Transverse colon (tissue), 4 donors: ENCODE data around the gene EXO5. TPM values are rescaled to one million over a fixed set of nuclear protein-coding genes. Genes with fewer than 3 reads are reported as not detected.

Experiments used
- DNase-seq: peaks from one replicate; pipeline ENCODE4 v3.0.0-alpha.2; 2019
- H3K27ac ChIP-seq, 4 donors: fragments of 200-600 bp; sonication (generic); 2 replicates each; pipeline ENCODE4 v1.5.1; 2016 to 2018; ENCODE audit warnings: inconsistent platforms in 4 of 4
- H3K27me3 ChIP-seq: fragments of 200-600 bp; sonication (generic); 2 replicates; pipeline ENCODE4 v1.5.1; 2017; ENCODE audit warnings: inconsistent platforms
- H3K36me3 ChIP-seq, 4 donors: fragments of 200-600 bp; sonication (generic); 2 replicates each; pipeline ENCODE4 v1.5.1; 2017 to 2019; ENCODE audit warnings: inconsistent platforms in 4 of 4
- H3K4me1 ChIP-seq, 4 donors: fragments of 200-600 bp; sonication (generic); 2 replicates each; pipeline ENCODE4 v1.5.1; 2017 to 2020; ENCODE audit warnings: inconsistent platforms in 4 of 4
- H3K4me3 ChIP-seq, 4 donors: fragments of 200-600 bp; sonication (generic); 1 replicate in 1 of 4; 2 replicates in 3 of 4; pipeline versions ENCODE4 v1.5.1 to v1.6.1; 2017 to 2019; ENCODE audit warnings: inconsistent platforms in 4 of 4
- H3K9me3 ChIP-seq, 2 donors: fragments of 200-600 bp; sonication (generic); 2 replicates each; pipeline ENCODE4 v1.5.1; 2017 to 2019; ENCODE audit warnings: inconsistent platforms in 2 of 2
- CTCF ChIP-seq, 5 experiments: fragments of 200-600 bp in 3 of 5; fragments of 450-650 bp in 2 of 5; sonication (generic) in 3 of 5; IDR thresholded peaks; 1 replicate in 2 of 5; 2 replicates in 3 of 5; pipeline ENCODE4 v1.5.1; 2016 to 2017; ENCODE audit warnings: antibody characterized with exemption in 5 of 5, inconsistent platforms in 3 of 5, mild to moderate bottlenecking in 2 of 5, moderate library complexity in 1 of 5
- EP300 ChIP-seq: sonication (generic); formaldehyde crosslinking; IDR thresholded peaks from one replicate; pipeline ENCODE4 v1.6.1; 2017; ENCODE audit warnings: antibody characterized with exemption, low read depth
- POLR2A ChIP-seq: fragments of 450-650 bp; IDR thresholded peaks from one replicate; pipeline ENCODE4 v1.6.1; 2016; ENCODE audit warnings: antibody characterized with exemption, mild to moderate bottlenecking, moderate library complexity
- POLR2AphosphoS5 ChIP-seq, 3 donors: sonication (generic); formaldehyde crosslinking; IDR thresholded peaks; one replicate each; pipeline ENCODE4 v1.6.1; 2016; ENCODE audit warnings: antibody characterized with exemption in 3 of 3
- WGBS, 2 donors: methylation state at CpG; one replicate each; pipeline ENCODE4 v1.1.5; 2018; ENCODE audit warnings: low coverage in 1 of 2; 5-methylcytosine and 5-hydroxymethylcytosine counted together
- in situ Hi-C, 4 donors: fragments of 200-750 bp; cut with MboI; loops; one replicate each; pipeline versions ENCODE4 v1.15.0 to v1.15.1; 2017; ENCODE audit warnings: low sequenced_read_pairs in 3 of 4, low pct_ligation_motif_present in 1 of 4, low pct_unique_long_range_greater_than_20kb in 1 of 4
- intact Hi-C: fragments of 100-400 bp; cut with DNase I; formaldehyde crosslinking; loops from one replicate; pipeline ENCODE4 v1.15.1; 2023; ENCODE audit warnings: low total_unique reads
- total RNA-seq, 4 donors: library from RNA; depleted of rRNA; stranded (reverse); fragments of >200 nt; gene quantifications; one replicate each; pipeline ENCODE4 v1.1.0, GENCODE V29; 2016

The EXO5 gene
- total RNA-seq, 4 donors from 2014 or later = 0.40 to 16.8 (median 6.5) TPM

GRCh38 chr1:40530735-40531380, 22.3 kb downstream of the EXO5 start:
- intact Hi-C loops = no loop called here
- in situ Hi-C loops = no loop called here
- H3K4me1 ChIP-seq = peaks cover 0 to 22% (median 16%) of the 10 kb centered on the region in 4 donors
- H3K27me3 ChIP-seq = no peaks in the 10 kb centered on the region
- TF ChIP-seq POLR2AphosphoS5 (IDR thresholded peaks at IDR 0.05) (no peak), POLR2A (no peak), CTCF (IDR thresholded peaks at IDR 0.05) (no peak), EP300 (no peak)
- 39 to 46% methylated on average over 5 of the region's 5 CpGs for WGBS, 2 donors
- peak overlapping the region; percentile 81 to 89 (median 86) for H3K27ac ChIP-seq
- H3K9me3 ChIP-seq = peaks cover under 1 to 4% of the 10 kb centered on the region in 2 donors
- no peak for DNase-seq
- H3K36me3 ChIP-seq = peaks cover 0 to 4% (median 0%) of the 10 kb centered on the region in 4 donors
- H3K4me3 ChIP-seq = peak overlapping the region; percentile 43 to 63 (median 56)

GRCh38 chr1:40531381-40532061, 23.0 kb downstream of the EXO5 start, which contains the start of gene ZNF684:
Gene ZNF684, plus strand, starts transcription at chr1:40531637. Its CDS starts 1,530 bp downstream, at chr1:40533167.
- Histone ChIP-seq H3K27ac (peak within 1 kb of the TSS; percentile 81 to 89 (median 86)), H3K4me3 (peak within 1 kb of the TSS; percentile 44 to 63 (median 56)), H3K27me3 (no peaks in the 10 kb centered on the region), H3K9me3 (no peaks in the 10 kb centered on the region), H3K36me3 (peaks cover 0 to 4% (median 0%) of the 10 kb centered on the region in 4 donors), H3K4me1 (peaks cover 0 to 22% (median 16%) of the 10 kb centered on the region in 4 donors)
- intact Hi-C loops = no loop called here
- 0% methylated on average over 4 to 35 of the region's 35 CpGs for WGBS, 2 donors
- in situ Hi-C loops = no loop called here
- TF ChIP-seq CTCF (IDR thresholded peaks at IDR 0.05) (no peak), POLR2A (peak; percentile 61), EP300 (no peak), POLR2AphosphoS5 (IDR thresholded peaks at IDR 0.05) (peak; percentile 53 to 85 (median 66))
- DNase-seq = peak; percentile 91

GRCh38 chr1:40532062-40532389, 23.5 kb downstream of the EXO5 start:
- intact Hi-C loops = no loop called here
- no peak for DNase-seq
- 7% methylated on average over 3 of the region's 3 CpGs; no CpG with 5 or more reads in 1 of the 2 donors for WGBS, 2 donors

More at GRCh38 chr1:40532062-40532389, 23.5 kb downstream of the EXO5 start:
- H3K27ac ChIP-seq = peak overlapping the region; percentile 81 to 89 (median 86)
- H3K9me3 ChIP-seq = no peaks in the 10 kb centered on the region
- H3K4me3 ChIP-seq = peak overlapping the region; percentile 44 to 63 (median 56)
- H3K36me3 ChIP-seq = peaks cover 0 to 4% (median 0%) of the 10 kb centered on the region in 4 donors
- in situ Hi-C loops = no loop called here
- TF ChIP-seq POLR2AphosphoS5 (IDR thresholded peaks at IDR 0.05) = no peak
- TF ChIP-seq EP300 = no peak
- TF ChIP-seq POLR2A = no peak
- no peak for TF ChIP-seq CTCF (IDR thresholded peaks at IDR 0.05)
- peaks cover 0 to 22% (median 16%) of the 10 kb centered on the region in 4 donors for H3K4me1 ChIP-seq
- no peaks in the 10 kb centered on the region for H3K27me3 ChIP-seq
